Neural cell (in vitro differentiated cells): ENCODE measurements around the gene PARP15.

ENCODE experiments used
- EP300 ChIP-seq: fragments of 450-650 bp; conservative IDR thresholded peaks from 2 replicates; pipeline ENCODE4 v1.6.1; 2014; ENCODE audit warnings: antibody characterized with exemption, mild to moderate bottlenecking, moderate library complexity; ENCODE audit not compliant: poor library complexity, severe bottlenecking
- EZH2 ChIP-seq: fragments of 200-600, 300-800 bp; shearing (Covaris generic), sonication (generic); IDR thresholded peaks from 2 replicates; pipeline ENCODE4 v1.6.1; 2014; ENCODE audit warnings: antibody characterized with exemption, low read length, borderline replicate concordance, mild to moderate bottlenecking; ENCODE audit not compliant: insufficient read depth, poor library complexity, severe bottlenecking
- MXI1 ChIP-seq: fragments of 450-650 bp; conservative IDR thresholded peaks from 2 replicates; pipeline ENCODE4 v1.6.1; 2014; ENCODE audit warnings: antibody characterized with exemption, mild to moderate bottlenecking; ENCODE audit not compliant: poor library complexity, severe bottlenecking
- POLR2AphosphoS5 ChIP-seq: IDR thresholded peaks from 2 replicates; pipeline ENCODE4 v1.6.1; 2012
- RAD21 ChIP-seq: fragments of 450-650 bp; conservative IDR thresholded peaks from 2 replicates; pipeline ENCODE4 v1.6.1; 2014; ENCODE audit warnings: antibody characterized with exemption, mild to moderate bottlenecking, moderate library complexity
- SMC3 ChIP-seq: fragments of 450-650 bp; conservative IDR thresholded peaks from 2 replicates; pipeline ENCODE4 v1.6.1; 2014; ENCODE audit warnings: antibody characterized with exemption, mild to moderate bottlenecking, moderate library complexity; ENCODE audit not compliant: poor library complexity
- TAF1 ChIP-seq: IDR thresholded peaks from 2 replicates; pipeline ENCODE4 v1.6.1; 2012; ENCODE audit warnings: low read depth
- TF ChIP-seq, protein P1 (sequence below): fragments of 450-650 bp; IDR thresholded peaks from 2 replicates; pipeline ENCODE4 v1.5.1; 2014; ENCODE audit warnings: antibody characterized with exemption, mild to moderate bottlenecking, moderate library complexity; ENCODE audit not compliant: poor library complexity, severe bottlenecking
- TF ChIP-seq, protein P2 (sequence below): IDR thresholded peaks from 2 replicates; pipeline ENCODE4 v1.6.1; 2012; ENCODE audit warnings: borderline replicate concordance

DNA sequence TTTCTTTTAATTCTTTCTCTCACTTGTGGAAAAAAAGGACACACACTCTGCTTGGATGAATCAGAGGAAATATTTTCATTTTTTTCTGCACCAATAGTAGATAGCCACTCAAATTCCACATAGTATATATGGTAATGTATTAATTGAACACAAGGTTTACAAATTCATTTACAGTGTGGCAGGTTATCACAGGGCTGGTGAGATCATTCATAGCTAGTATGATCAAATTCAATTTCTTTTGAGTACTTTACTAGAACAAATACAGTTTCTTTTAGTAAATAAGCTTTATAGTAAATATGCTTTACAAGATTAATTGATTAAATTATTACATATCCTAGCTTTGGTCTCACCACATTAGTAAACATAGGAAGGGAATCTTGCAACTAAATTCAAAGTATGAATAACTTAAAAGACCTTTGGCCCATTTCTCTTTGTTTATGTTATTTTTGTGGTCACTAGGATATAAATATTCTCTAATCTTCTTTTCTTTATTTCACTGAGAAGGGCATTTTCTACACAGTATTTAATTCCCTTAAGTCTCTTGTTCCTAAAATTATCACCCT, 63.1 kb downstream of the PARP15 start:
- TF ChIP-seq RAD21 = no peak
- TF ChIP-seq, protein P1, sequence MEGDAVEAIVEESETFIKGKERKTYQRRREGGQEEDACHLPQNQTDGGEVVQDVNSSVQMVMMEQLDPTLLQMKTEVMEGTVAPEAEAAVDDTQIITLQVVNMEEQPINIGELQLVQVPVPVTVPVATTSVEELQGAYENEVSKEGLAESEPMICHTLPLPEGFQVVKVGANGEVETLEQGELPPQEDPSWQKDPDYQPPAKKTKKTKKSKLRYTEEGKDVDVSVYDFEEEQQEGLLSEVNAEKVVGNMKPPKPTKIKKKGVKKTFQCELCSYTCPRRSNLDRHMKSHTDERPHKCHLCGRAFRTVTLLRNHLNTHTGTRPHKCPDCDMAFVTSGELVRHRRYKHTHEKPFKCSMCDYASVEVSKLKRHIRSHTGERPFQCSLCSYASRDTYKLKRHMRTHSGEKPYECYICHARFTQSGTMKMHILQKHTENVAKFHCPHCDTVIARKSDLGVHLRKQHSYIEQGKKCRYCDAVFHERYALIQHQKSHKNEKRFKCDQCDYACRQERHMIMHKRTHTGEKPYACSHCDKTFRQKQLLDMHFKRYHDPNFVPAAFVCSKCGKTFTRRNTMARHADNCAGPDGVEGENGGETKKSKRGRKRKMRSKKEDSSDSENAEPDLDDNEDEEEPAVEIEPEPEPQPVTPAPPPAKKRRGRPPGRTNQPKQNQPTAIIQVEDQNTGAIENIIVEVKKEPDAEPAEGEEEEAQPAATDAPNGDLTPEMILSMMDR = no peak
- no peak for TF ChIP-seq POLR2AphosphoS5
- no peak for TF ChIP-seq EZH2
- no peak for TF ChIP-seq SMC3
- no peak for TF ChIP-seq EP300
- TF ChIP-seq MXI1 = no peak
- TF ChIP-seq TAF1 = no peak
- TF ChIP-seq, protein P2, sequence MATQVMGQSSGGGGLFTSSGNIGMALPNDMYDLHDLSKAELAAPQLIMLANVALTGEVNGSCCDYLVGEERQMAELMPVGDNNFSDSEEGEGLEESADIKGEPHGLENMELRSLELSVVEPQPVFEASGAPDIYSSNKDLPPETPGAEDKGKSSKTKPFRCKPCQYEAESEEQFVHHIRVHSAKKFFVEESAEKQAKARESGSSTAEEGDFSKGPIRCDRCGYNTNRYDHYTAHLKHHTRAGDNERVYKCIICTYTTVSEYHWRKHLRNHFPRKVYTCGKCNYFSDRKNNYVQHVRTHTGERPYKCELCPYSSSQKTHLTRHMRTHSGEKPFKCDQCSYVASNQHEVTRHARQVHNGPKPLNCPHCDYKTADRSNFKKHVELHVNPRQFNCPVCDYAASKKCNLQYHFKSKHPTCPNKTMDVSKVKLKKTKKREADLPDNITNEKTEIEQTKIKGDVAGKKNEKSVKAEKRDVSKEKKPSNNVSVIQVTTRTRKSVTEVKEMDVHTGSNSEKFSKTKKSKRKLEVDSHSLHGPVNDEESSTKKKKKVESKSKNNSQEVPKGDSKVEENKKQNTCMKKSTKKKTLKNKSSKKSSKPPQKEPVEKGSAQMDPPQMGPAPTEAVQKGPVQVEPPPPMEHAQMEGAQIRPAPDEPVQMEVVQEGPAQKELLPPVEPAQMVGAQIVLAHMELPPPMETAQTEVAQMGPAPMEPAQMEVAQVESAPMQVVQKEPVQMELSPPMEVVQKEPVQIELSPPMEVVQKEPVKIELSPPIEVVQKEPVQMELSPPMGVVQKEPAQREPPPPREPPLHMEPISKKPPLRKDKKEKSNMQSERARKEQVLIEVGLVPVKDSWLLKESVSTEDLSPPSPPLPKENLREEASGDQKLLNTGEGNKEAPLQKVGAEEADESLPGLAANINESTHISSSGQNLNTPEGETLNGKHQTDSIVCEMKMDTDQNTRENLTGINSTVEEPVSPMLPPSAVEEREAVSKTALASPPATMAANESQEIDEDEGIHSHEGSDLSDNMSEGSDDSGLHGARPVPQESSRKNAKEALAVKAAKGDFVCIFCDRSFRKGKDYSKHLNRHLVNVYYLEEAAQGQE = no peak
